ENCODE measurements around the gene RPS6KA3.
"Not testable (repeated sequence)": the region's sequence is repeated elsewhere in the genome, so short reads cannot be mapped to it uniquely, and the experiment has no call there.

RPS6KA3 gene

GRCh38 chrX:20263474-20263873, 3.2 kb downstream of the RPS6KA3 start:
- no peak for DNase-seq

- no peak for DNase-seq
These were observed 5.8 kb downstream of the RPS6KA3 start for GRCh38 chrX:20260885-20261284.

- DNase-seq = no peak
These were observed 11.9 kb downstream of the RPS6KA3 start for GRCh38 chrX:20254712-20255299.

- DNase-seq = no peak
These were observed 13.5 kb downstream of the RPS6KA3 start for GRCh38 chrX:20253232-20253543.

GRCh38 chrX:20252381-20253231, 14.1 kb downstream of the RPS6KA3 start:
- DNase-seq = peak; percentile 80

- DNase-seq = no peak
These were observed 15.0 kb downstream of the RPS6KA3 start for GRCh38 chrX:20251691-20252090.

- not testable (repeated sequence) for DNase-seq
These were observed 16.6 kb downstream of the RPS6KA3 start for GRCh38 chrX:20250146-20250545.

GRCh38 chrX:20248592-20249192, 18.0 kb downstream of the RPS6KA3 start:
- no peak for DNase-seq

- no peak for DNase-seq
These were observed 21.8 kb downstream of the RPS6KA3 start for GRCh38 chrX:20244931-20245330.

GRCh38 chrX:20240201-20240600, 26.5 kb downstream of the RPS6KA3 start:
- DNase-seq = no peak

GRCh38 chrX:20237864-20238263, 28.8 kb downstream of the RPS6KA3 start:
- no peak for DNase-seq

- no peak for DNase-seq
These were observed 31.0 kb downstream of the RPS6KA3 start for GRCh38 chrX:20235755-20236154.

GRCh38 chrX:20233336-20233735, 33.4 kb downstream of the RPS6KA3 start:
- DNase-seq = no peak

GRCh38 chrX:20231598-20231997, 35.1 kb downstream of the RPS6KA3 start:
- no peak for DNase-seq

- no peak for DNase-seq
These were observed 36.3 kb downstream of the RPS6KA3 start for GRCh38 chrX:20230406-20230805.

GRCh38 chrX:20229155-20229554, 37.6 kb downstream of the RPS6KA3 start:
- DNase-seq = no peak

- DNase-seq = no peak
These were observed 38.5 kb downstream of the RPS6KA3 start for GRCh38 chrX:20228245-20228644.

- no peak for DNase-seq
These were observed 39.6 kb downstream of the RPS6KA3 start for GRCh38 chrX:20227116-20227515.

GRCh38 chrX:20225488-20225833, 41.2 kb downstream of the RPS6KA3 start:
- no peak for DNase-seq

GRCh38 chrX:20224814-20225487, 41.8 kb downstream of the RPS6KA3 start:
- DNase-seq = no peak

- no peak for DNase-seq
These were observed 44.8 kb downstream of the RPS6KA3 start for GRCh38 chrX:20221902-20222301.

GRCh38 chrX:20218836-20219505, 47.7 kb downstream of the RPS6KA3 start:
- DNase-seq = no peak

- DNase-seq = no peak
These were observed 48.8 kb downstream of the RPS6KA3 start for GRCh38 chrX:20217906-20218305.
